Smooth muscle cell (in vitro differentiated cells): ENCODE data around the gene NAPB. TPM values are rescaled to one million over a fixed set of nuclear protein-coding genes. Genes with fewer than 3 reads are reported as not detected.

Experiments
- DNase-seq: peaks from one replicate; lab custom pipeline; 2025; ENCODE audit not compliant: unreplicated experiment; lab: John Stamatoyannopoulos, UW
- H2AFZ ChIP-seq: fragments of 200-600 bp; sonication (generic); 2 replicates; pipeline ENCODE4 v1.6.0; 2016; ENCODE audit warnings: antibody characterized with exemption, low read depth, mild to moderate bottlenecking
- H3F3A ChIP-seq: fragments of 200-600 bp; sonication (generic); 2 replicates; pipeline ENCODE4 v1.6.0; 2017; ENCODE audit warnings: antibody characterized with exemption, low read depth
- H3K27ac ChIP-seq: fragments of 200-600 bp; sonication (generic); 2 replicates; pipeline ENCODE4 v1.5.1; 2016; ENCODE audit warnings: low read depth, mild to moderate bottlenecking
- H3K27me3 ChIP-seq: fragments of 200-600 bp; sonication (generic); 2 replicates; pipeline ENCODE4 v1.6.1; 2016; ENCODE audit warnings: low read depth, mild to moderate bottlenecking
- H3K36me3 ChIP-seq: fragments of 200-600 bp; sonication (generic); 2 replicates; pipeline ENCODE4 v1.5.1; 2016; ENCODE audit warnings: low read depth
- H3K4me1 ChIP-seq: fragments of 200-600 bp; sonication (generic); 2 replicates; pipeline ENCODE4 v1.5.1; 2016; ENCODE audit warnings: low read depth
- H3K4me2 ChIP-seq: fragments of 200-600 bp; sonication (generic); 2 replicates; pipeline ENCODE4 v1.6.0; 2016; ENCODE audit warnings: mild to moderate bottlenecking
- H3K4me3 ChIP-seq: fragments of 200-600 bp; sonication (generic); 2 replicates; pipeline ENCODE4 v1.5.1; 2016; ENCODE audit warnings: mild to moderate bottlenecking
- H3K79me2 ChIP-seq: fragments of 200-600 bp; sonication (generic); 2 replicates; pipeline ENCODE4 v1.6.0; 2016; ENCODE audit warnings: low read depth, mild to moderate bottlenecking
- H3K9ac ChIP-seq: fragments of 200-600 bp; sonication (generic); 2 replicates; pipeline ENCODE4 v1.6.0; 2016; ENCODE audit warnings: low read depth
- H3K9me3 ChIP-seq: fragments of 200-600 bp; sonication (generic); replicated peaks from 2 replicates; pipeline ENCODE4 v1.5.1; 2016; ENCODE audit warnings: low read depth
- H4K20me1 ChIP-seq: fragments of 200-600 bp; sonication (generic); 2 replicates; pipeline ENCODE4 v1.6.0; 2016; ENCODE audit warnings: low read depth
- WGBS: methylation state at CpG from one replicate; pipeline ENCODE4 v1.1.7; 2016; ENCODE audit warnings: low lambda C conversion rate; 5-methylcytosine and 5-hydroxymethylcytosine counted together
- polyA plus RNA-seq: library from polyadenylated mRNA; unstranded; fragments of >200 nt; fragmentation: Nextera tagmentation; extraction: Ambion mirVana; gene quantifications from 2 replicates; pipeline ENCODE4 v1.2.1, GENCODE V29; 2016
- total RNA-seq: library from RNA; depleted of rRNA; stranded (reverse); fragments of >200 nt; gene quantifications from 2 replicates; pipeline ENCODE4 v1.2.3, GENCODE V29; 2014
- TF ChIP-seq, protein P1 (sequence below): fragments of 200-600 bp; sonication (generic); IDR thresholded peaks from 2 replicates; pipeline ENCODE4 v1.5.1; 2017; ENCODE audit warnings: borderline replicate concordance, mild to moderate bottlenecking, antibody characterized with exemption; ENCODE audit not compliant: insufficient read depth, poor library complexity, severe bottlenecking

The NAPB gene
- total and polyA plus RNA-seq, 2 experiments from 2014 or later, result 0.65 to 11.4 TPM

DNA sequence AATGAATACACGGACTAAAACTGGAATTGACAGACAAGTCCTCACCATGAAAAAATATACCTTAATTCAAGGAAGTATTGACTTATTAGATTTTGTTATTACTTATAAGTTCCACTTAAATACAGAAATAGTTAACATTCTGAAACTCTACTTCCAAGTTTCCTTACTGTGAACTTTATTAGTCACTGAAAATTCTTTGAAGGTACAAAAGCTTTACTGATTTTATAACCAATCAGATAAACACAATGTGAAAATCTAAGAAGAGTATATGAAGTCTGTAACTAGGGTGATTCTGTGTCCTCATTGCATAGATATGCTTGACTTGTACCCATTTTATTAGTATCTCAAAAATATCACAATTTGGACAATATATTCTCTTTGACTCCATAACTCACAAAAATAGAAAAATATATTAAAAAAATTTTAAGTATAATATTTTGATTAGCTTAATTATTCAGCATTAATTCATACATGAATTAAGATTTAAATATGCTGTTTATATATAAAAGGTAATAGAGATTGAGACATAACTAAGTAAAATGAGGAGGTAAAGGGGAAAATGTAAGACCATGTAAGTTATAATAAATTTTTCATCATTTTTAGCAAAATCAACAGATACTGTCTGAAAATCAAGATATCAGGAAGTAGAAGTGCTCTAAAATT, 6.6 kb downstream of the NAPB start:
- Histone ChIP-seq H3F3A (no peaks in the 10 kb centered on the region), H3K9ac (no peak overlapping the region), H4K20me1 (peaks cover 88% of the 10 kb centered on the region), H3K79me2 (peaks cover 100% of the 10 kb centered on the region), H3K9me3 (no peaks in the 10 kb centered on the region), H3K36me3 (no peaks in the 10 kb centered on the region), H3K4me3 (no peak overlapping the region), H3K27ac (no peak overlapping the region), H2AFZ (no peak overlapping the region), H3K4me1 (peaks cover 8% of the 10 kb centered on the region), H3K27me3 (no peaks in the 10 kb centered on the region), H3K4me2 (no peak overlapping the region)
- TF ChIP-seq, protein P1, sequence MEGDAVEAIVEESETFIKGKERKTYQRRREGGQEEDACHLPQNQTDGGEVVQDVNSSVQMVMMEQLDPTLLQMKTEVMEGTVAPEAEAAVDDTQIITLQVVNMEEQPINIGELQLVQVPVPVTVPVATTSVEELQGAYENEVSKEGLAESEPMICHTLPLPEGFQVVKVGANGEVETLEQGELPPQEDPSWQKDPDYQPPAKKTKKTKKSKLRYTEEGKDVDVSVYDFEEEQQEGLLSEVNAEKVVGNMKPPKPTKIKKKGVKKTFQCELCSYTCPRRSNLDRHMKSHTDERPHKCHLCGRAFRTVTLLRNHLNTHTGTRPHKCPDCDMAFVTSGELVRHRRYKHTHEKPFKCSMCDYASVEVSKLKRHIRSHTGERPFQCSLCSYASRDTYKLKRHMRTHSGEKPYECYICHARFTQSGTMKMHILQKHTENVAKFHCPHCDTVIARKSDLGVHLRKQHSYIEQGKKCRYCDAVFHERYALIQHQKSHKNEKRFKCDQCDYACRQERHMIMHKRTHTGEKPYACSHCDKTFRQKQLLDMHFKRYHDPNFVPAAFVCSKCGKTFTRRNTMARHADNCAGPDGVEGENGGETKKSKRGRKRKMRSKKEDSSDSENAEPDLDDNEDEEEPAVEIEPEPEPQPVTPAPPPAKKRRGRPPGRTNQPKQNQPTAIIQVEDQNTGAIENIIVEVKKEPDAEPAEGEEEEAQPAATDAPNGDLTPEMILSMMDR, result no peak
- DNase-seq, result no peak
- 91% methylated on average over 1 of the region's 1 CpG for WGBS

DNA sequence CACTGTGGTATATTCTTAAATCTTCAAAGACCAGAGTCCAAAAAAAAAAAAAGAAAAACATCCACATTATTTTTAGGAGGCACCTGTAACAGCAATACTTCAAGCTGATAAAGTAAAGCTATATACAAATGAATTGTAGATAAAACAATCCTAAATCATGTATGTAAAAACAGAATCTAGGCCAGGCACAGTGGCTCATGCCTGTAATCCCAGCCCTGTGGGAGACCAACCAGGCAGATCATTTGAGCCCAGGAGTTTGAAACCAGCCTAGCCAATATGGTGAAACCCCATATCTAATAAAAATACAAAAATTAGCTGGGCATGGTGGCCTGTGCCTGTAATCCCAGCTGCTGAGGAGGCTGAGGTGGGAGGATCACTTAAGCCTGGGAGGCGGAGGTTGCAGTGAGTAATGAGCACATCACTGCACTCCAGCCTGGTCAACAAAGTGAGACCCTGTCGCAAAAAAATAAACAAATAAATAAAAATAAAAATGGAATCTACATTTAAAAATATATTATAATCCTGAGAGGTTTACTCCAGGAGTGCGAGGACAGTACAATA, 7.3 kb downstream of the NAPB start:
- no peaks in the 10 kb centered on the region for H3F3A ChIP-seq
- peaks cover 7% of the 10 kb centered on the region for H3K4me1 ChIP-seq
- no peak overlapping the region for H3K9ac ChIP-seq
- peaks cover 100% of the 10 kb centered on the region for H3K79me2 ChIP-seq
- TF ChIP-seq, protein P1, result no peak
- peaks cover 88% of the 10 kb centered on the region for H4K20me1 ChIP-seq
- WGBS, result 83% methylated on average over 3 of the region's 3 CpGs
- H3K27me3 ChIP-seq, result no peaks in the 10 kb centered on the region
- no peak overlapping the region for H3K27ac ChIP-seq
- H3K4me2 ChIP-seq, result no peak overlapping the region
- H3K9me3 ChIP-seq, result no peaks in the 10 kb centered on the region
- no peak overlapping the region for H2AFZ ChIP-seq
- DNase-seq, result no peak
- H3K36me3 ChIP-seq, result no peaks in the 10 kb centered on the region
- H3K4me3 ChIP-seq, result no peak overlapping the region

DNA sequence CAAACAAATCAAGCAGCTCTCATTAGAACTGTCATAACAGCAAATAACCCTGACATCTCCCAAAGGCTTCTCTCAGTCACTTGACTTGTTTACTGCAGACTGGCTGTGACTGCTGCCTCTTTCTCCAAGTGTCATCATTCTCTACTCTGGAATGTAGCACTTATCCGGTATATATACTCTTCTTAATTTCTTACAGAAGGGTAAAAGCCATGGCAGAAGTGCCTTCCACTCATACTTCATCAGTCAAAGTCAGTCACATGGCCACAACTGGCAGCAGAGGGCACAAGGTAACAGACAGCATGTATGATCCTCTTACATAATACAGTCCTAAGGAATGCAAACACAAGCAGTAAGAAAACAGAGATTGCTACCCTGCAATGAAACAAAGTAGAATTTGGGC, 9.3 kb downstream of the NAPB start:
- Histone ChIP-seq H3K9ac (no peak overlapping the region), H3K79me2 (peaks cover 100% of the 10 kb centered on the region), H3K36me3 (no peaks in the 10 kb centered on the region), H3K4me3 (no peak overlapping the region), H3K27ac (peak overlapping the region; percentile 2), H3F3A (no peaks in the 10 kb centered on the region), H3K27me3 (no peaks in the 10 kb centered on the region), H3K9me3 (no peaks in the 10 kb centered on the region), H3K4me1 (peaks cover 7% of the 10 kb centered on the region), H2AFZ (no peak overlapping the region), H4K20me1 (peaks cover 93% of the 10 kb centered on the region), H3K4me2 (no peak overlapping the region)
- 32% methylated on average over 1 of the region's 1 CpG for WGBS
- TF ChIP-seq, protein P1, result no peak
- no peak for DNase-seq
